ENCODE measurements around the gene RHOJ.
"Not testable (repeated sequence)": the region's sequence is repeated elsewhere in the genome, so short reads cannot be mapped to it uniquely, and the experiment has no call there.

Gene RHOJ

GRCh38 chr14:63204407-63205043, at the start of gene RHOJ:
Gene RHOJ, plus strand, starts transcription at chr14:63204443. Its CDS starts 427 bp downstream, at chr14:63204870.
- no peak for DNase-seq (ENCODE audit: low read depth in 2 of 2)

GRCh38 chr14:63155511-63156185, 48.6 kb upstream of the RHOJ start:
- DNase-seq (ENCODE audit: low read depth in 2 of 2) = no peak

DNA sequence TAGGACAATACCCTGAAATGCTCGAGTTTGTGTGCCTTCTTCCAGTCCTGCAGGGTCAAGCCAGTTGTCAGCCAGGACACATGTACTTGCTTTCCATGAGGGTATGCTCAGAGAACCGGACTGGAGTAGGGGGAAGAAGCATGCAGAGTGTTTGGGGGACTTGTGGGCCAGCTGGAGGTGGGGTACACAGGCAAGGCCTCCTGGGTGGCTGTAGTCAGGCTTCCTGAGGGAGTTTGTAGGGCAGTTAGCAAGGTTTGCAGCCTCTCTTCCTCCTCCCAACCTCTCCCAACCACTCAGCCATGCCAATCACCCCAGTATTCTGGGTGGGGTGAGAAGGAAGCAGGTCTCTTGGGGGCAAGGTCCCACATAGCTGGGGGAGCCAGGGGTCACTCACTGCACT, 47.0 kb upstream of the RHOJ start:
- no peak for DNase-seq (ENCODE audit: low read depth in 2 of 2)

DNA sequence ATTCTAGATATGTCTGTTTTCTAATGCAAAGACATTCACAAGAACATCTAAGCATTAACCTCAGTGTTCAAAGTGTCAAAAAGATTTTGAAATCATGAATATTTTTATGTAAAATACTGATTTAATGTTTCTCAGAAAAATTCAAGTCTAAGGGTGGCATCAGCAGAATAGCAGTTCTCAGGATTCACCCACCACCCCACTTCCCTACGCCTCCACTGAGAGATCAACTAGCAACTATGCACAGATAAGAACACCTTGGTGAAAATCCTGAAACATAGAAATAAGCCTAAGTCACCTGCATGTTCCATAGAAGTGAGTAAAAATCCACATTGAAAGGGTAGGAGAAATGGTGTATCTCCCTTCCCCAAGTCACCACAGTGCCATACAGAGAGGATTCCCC, 40.9 kb upstream of the RHOJ start:
- no peak for DNase-seq (ENCODE audit: low read depth in 2 of 2)

GRCh38 chr14:63164108-63164683, 40.0 kb upstream of the RHOJ start:
- no peak for DNase-seq (ENCODE audit: low read depth in 2 of 2)

DNA sequence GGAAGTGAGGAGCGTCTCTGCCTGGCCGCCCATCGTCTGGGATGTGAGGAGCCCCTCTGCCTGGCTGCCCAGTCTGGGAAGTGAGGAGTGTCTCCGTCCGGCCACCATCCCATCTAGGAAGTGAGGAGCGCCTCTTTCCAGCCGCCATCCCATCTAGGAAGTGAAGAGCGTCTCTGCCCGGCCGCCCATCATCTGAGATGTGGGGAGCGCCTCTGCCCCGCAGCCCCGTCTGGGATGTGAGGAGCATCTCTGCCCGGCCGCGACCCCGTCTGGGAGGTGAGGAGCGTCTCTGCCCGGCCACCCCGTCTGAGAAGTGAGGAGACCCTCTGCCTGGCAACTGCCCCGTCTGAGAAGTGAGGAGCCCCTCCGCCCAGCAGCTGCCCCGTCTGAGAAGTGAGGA, 39.0 kb upstream of the RHOJ start:
- not testable (repeated sequence) for DNase-seq (ENCODE audit: low read depth in 2 of 2)

- no peak for DNase-seq (ENCODE audit: low read depth in 2 of 2)
Observed at GRCh38 chr14:63167044-63167443, 37.2 kb upstream of the RHOJ start.

- DNase-seq (ENCODE audit: low read depth in 2 of 2) = no peak
Observed at GRCh38 chr14:63174760-63175191, 29.5 kb upstream of the RHOJ start.

DNA sequence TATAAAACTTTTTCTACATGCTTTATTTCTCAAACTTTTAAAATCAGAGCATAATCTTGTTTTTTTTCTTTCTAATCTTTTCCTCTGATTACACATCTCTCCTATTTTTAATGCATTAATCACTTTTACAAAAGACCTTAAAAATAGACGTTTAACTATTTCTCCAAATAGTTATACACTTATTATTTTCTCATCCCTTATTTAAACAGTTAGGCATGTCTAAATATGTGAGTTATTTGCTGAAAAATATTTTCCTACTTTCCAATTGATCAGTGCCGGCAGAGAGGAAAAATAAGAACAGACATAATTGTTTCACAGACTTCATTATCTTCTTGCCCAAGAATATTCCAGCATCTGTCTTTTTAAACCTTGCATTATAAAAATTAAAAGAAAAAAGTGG, 28.7 kb upstream of the RHOJ start:
- no peak for DNase-seq (ENCODE audit: low read depth in 2 of 2)

GRCh38 chr14:63178912-63179311, 25.3 kb upstream of the RHOJ start:
- DNase-seq (ENCODE audit: low read depth in 2 of 2) = no peak

DNA sequence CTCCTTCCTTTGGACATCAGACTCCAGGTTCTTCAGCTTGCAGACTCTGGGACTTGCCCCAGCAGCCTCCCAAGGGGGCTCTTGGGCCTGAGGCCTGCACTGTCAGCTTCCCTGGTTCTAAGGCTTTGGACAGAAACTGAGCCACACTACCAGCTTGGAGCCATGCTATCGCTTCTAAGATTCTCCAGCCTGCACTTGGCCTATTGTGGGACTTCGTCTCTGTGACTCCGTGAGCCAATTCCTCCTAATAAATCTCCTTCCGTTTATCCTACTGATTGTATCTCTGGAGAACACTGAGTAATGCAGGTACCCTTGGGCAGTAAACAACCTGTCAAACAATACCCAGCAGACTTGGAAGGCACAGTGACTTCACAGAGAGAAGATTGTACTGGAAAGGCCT, 24.9 kb upstream of the RHOJ start:
- DNase-seq (ENCODE audit: low read depth in 2 of 2) = no peak

DNA sequence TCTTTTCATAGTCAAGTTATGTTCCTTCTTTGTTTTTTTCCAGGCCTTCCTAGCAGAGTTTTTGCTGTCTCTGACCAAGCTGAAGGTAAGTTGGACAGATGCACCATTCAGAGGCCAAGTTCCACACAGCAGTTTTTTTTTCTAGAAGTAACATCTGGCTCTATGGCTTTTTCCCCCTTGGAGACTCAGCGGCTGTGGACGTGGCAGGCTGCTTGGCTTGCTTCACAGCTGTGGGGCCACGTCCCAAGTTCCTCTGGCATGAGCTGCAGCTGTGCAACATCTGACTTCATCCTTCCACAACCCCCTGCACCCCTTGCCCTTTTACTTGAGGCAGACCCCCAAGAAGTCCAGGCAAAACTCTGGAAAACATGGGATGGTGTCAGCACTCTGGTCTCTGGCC, 24.2 kb upstream of the RHOJ start:
- DNase-seq (ENCODE audit: low read depth in 2 of 2) = no peak

DNA sequence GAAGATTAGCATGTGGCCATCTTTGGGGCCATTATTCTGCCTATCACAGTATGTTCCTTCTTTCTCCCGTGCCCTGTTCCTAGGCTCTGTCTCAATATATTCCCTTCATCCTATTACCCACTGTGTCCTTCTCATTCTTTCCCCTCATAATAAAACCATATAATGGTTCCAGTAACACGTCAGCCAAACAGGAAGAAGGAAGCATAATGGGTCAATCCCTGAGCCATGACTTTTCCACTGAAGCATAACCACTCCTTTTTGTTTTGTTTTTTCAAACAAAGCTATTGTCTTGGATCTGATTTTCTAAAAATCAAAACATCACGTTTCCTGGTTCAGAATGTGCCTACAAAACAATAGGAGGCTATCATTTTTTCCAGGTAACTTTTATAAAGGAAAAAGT, 21.3 kb upstream of the RHOJ start:
- DNase-seq (ENCODE audit: low read depth in 2 of 2) = no peak

GRCh38 chr14:63186453-63186852, 17.8 kb upstream of the RHOJ start:
- DNase-seq (ENCODE audit: low read depth in 2 of 2) = no peak

GRCh38 chr14:63191211-63191610, 13.0 kb upstream of the RHOJ start:
- no peak for DNase-seq (ENCODE audit: low read depth in 2 of 2)

GRCh38 chr14:63192085-63192484, 12.2 kb upstream of the RHOJ start:
- no peak for DNase-seq (ENCODE audit: low read depth in 2 of 2)

- no peak for DNase-seq (ENCODE audit: low read depth in 2 of 2)
Observed at GRCh38 chr14:63193236-63193635, 11.0 kb upstream of the RHOJ start.

DNA sequence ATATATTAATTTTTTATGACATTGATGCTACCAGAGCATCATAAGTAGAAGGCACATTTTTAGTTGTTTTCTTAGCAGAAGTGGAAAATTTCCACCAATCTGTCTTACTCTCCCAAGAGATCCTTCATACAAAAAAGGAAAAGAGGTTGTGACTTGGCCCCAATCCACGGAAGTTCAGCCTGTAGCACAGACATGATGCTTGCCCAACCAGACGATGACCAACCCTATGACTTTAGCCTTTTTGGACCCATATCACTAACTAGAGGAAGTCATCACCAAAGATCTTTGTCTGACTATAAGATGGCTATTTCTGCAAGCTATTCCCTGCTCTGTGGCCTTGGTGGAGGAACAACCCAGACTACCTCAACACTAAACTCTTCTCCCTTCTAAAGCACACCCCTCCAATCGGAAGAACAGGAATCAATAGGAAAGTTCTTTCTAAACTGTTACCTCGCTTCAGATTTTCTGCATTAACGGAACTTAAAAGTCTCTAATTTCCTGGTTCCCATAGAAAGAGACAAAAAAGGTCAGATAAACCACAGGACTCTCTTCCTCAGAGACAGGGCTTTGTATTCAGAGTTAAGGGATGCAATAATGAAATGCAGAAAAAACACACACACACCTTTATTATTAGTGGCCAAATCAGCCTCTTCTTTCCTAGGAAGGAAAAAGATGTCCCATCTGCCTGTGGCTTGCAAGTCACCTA, 4.1 kb upstream of the RHOJ start:
- DNase-seq (ENCODE audit: low read depth in 2 of 2) = no peak

DNA sequence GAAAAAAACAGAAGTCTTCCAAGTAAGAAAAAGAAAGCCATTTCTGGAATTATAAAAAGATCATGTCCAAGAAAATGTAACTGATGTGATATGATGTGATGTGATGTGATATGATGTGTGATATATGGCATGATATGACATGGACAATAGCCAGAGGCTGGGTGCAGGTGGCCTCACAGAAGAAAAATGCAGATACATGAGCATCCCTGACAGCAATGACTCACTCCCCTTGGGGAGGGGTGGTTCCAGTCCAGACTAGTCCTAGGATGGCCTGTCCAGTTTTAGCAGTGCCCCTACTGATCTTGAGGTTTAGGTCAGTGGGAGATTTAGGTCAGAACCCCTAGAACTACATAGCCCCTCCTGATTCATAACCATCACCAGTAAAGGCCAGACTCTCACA, 3.5 kb upstream of the RHOJ start:
- DNase-seq (ENCODE audit: low read depth in 2 of 2) = no peak

DNA sequence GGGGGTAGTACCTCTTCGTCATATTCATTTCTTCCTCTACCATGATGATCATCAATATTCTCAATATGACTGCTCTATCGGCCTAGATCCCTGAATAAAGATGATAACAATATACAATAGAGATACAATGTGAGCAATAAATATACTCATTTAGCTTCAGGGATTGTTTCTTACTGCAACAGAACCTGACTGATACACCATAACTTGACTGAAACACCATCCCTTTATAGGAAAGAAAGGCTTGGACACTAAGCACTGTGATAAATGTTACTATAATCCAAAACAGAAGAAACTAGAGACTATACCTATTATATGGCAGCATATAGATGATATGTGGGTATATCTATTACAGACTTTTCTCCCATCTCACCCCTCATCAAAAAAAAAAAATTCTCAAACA, 1.2 kb upstream of the RHOJ start:
- DNase-seq (ENCODE audit: low read depth in 2 of 2) = no peak

DNA sequence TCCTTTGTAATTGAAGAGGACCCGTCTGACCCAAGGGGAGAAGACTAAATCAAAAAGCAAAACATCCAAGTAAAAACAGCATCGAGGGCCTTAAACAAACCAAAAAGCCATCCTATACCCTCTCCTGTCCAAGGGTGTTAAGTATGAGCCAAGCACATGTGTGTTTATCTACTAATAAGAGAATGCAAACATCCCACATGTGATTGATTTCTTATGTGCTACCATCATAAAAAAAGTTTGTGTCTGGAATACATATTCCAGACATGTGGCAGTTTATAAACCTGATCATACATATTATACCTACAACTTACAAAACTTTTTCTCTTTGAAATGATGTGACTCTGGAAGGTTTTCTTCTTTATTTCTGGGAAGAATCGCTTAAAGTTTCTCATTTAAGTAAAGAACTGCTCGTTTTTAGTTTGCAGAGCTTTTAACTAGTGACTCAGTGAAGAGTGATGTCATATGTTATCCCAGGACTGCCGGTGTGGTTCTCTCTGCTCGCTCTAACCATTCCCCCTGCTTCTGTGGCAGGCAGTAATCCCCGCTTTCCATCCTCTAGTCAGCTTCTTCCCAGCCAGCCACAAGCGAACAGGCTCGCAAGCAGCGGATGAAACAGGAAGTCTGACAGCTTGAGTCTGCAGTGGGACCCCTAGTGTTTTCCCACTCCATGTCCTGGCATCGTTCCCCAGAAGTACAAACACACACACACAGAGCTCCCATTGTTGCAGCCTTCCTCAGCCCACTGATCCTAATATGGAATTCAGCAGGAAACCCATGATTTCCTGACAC, 431 bp upstream of the RHOJ start:
- no peak for DNase-seq (ENCODE audit: low read depth in 2 of 2)

- no peak for DNase-seq (ENCODE audit: low read depth in 2 of 2)
Observed at GRCh38 chr14:63205044-63205575, 867 bp downstream of the RHOJ start.
